Pancreas (tissue), 10 donors: ENCODE measurements around the gene ADAM23. TPM values are rescaled to one million over a fixed set of nuclear protein-coding genes. Genes with fewer than 3 reads are reported as not detected.

Experiments used
- ATAC-seq, 4 donors: fragments of 200-7000 bp; cut with Tn5 transposase; one replicate each; pipeline versions ENCODE4 v1.8.0 to v1.9.1; 2020; ENCODE audit warnings: mild to moderate bottlenecking in 4 of 4, moderate library complexity in 4 of 4
- DNase-seq, 6 donors: peaks; one replicate each; pipeline ENCODE4 v3.0.0-alpha.2; 2020
- FAIRE-seq: peaks from 2 replicates; lab custom pipeline; 2012; peaks lifted over from hg19 to GRCh38; lab: Jason Lieb, UNC
- H3K27ac ChIP-seq, 4 donors: fragments of 200-600 bp; sonication (generic); 1 replicate in 3 of 4; 2 replicates in 1 of 4; pipeline versions ENCODE4 v1.5.0 to v1.8.0; 2020
- H3K27me3 ChIP-seq, 4 donors: fragments of 200-600 bp; one replicate each; pipeline ENCODE4 v1.8.0; 2021
- H3K36me3 ChIP-seq, 3 donors: fragments of 200-600 bp; sonication (generic) in 1 of 3; one replicate each; pipeline versions ENCODE4 v1.5.0 to v1.8.0; 2020 to 2021
- H3K4me1 ChIP-seq, 3 donors: fragments of 200-600 bp; one replicate each; pipeline ENCODE4 v1.8.0; 2021
- H3K4me3 ChIP-seq, 4 donors: fragments of 200-600 bp; sonication (generic) in 2 of 4; one replicate each; pipeline versions ENCODE4 v1.5.0 to v1.8.0; 2020 to 2021
- H3K9me3 ChIP-seq, 4 donors: fragments of 200-600 bp; one replicate each; pipeline ENCODE4 v1.8.0; 2021
- CTCF ChIP-seq, 4 donors: fragments of 200-600 bp; sonication (generic) in 3 of 4; IDR thresholded peaks; one replicate each; pipeline versions ENCODE4 v1.5.0 to v1.8.0; 2021; ENCODE audit warnings: antibody characterized with exemption in 4 of 4
- WGBS, 2 donors: extraction: QIAGEN DNeasy Blood & Tissue Kit; methylation state at CpG; one replicate each; pipeline ENCODE4 v1.1.7; 2013; 5-methylcytosine and 5-hydroxymethylcytosine counted together
- intact Hi-C, 3 donors: fragments of 100-400 bp; cut with DNase I; formaldehyde crosslinking; loops; one replicate each; pipeline versions ENCODE4 v1.11.1 to v1.14.2; 2022
- polyA plus RNA-seq, 2 donors: library from polyadenylated mRNA; stranded (reverse); fragments of 200-250 nt; gene quantifications; one replicate each; pipeline ENCODE4 v1.2.3, GENCODE V29; 2013
- total RNA-seq, 6 donors: library from RNA; stranded (reverse); fragmentation: NEBNext Ultra II Directional in 4 of 6; extraction: Animal tissue kit (Norgen Biotek cat#: 25700) in 4 of 6; gene quantifications; one replicate each; pipeline versions ENCODE4 v1.2.1 to v1.2.4, GENCODE V29; 2021 to 2023
- donor health status: healthy with polysubstance abuse.
- donor health status: DM: no; HTN: no; CAD: no; lungs with moderate emphysema.
- donor health status: DM: no; HTN: no; CAD: no.
- donor health status: control.
- donor health status: control.
- donor health status: Bipolar disorder and iron deficiency.
- donor health status: DM: yes; HTN: yes; CAD: no.
- donor health status: DM: no; HTN: no; CAD: no.
- donor health status: DM: no; HTN: no; CAD: no.
- donor health status: DM: yes; HTN: yes; CAD: no.

ADAM23 gene
- total and polyA plus RNA-seq, 8 donors, result 0.11 to 0.92 (median 0.55) TPM

GRCh38 chr2:206614811-206615210 is 171.5 kb downstream of the ADAM23 start:
- 60 to 66% methylated on average over 6 of the region's 6 CpGs for whole genome bisulfite sequencing, 2 donors
- FAIRE-seq, result no peak
- intact Hi-C loops, result no loop called here
- ATAC-seq, result no peak
- no peak for TF ChIP-seq CTCF (IDR thresholded peaks at IDR 0.05)
- Histone ChIP-seq H3K36me3 (no peaks in the 10 kb centered on the region), H3K27me3 (no peaks in the 10 kb centered on the region), H3K4me3 (no peak overlapping the region), H3K9me3 (no peaks in the 10 kb centered on the region), H3K27ac (no peak overlapping the region), H3K4me1 (no peaks in the 10 kb centered on the region)
- no peak for DNase-seq

GRCh38 chr2:206615417-206616089 is 172.2 kb downstream of the ADAM23 start:
- 69 to 83% methylated on average over 7 of the region's 7 CpGs for WGBS, 2 donors
- H3K27me3 ChIP-seq, result no peaks in the 10 kb centered on the region
- ATAC-seq, result no peak
- no peak for TF ChIP-seq CTCF (IDR thresholded peaks at IDR 0.05)
- no peaks in the 10 kb centered on the region for H3K4me1 ChIP-seq
- no peak overlapping the region for H3K27ac ChIP-seq
- no peaks in the 10 kb centered on the region for H3K36me3 ChIP-seq
- no peak for DNase-seq
- no peaks in the 10 kb centered on the region for H3K9me3 ChIP-seq
- intact Hi-C loops, result no loop called here
- FAIRE-seq, result no peak
- H3K4me3 ChIP-seq, result no peak overlapping the region

GRCh38 chr2:206616151-206616550 is 172.8 kb downstream of the ADAM23 start:
- Histone ChIP-seq H3K4me1 (no peaks in the 10 kb centered on the region), H3K36me3 (no peaks in the 10 kb centered on the region), H3K27ac (no peak overlapping the region), H3K9me3 (no peaks in the 10 kb centered on the region), H3K4me3 (no peak overlapping the region), H3K27me3 (no peaks in the 10 kb centered on the region)
- no peak for TF ChIP-seq CTCF (IDR thresholded peaks at IDR 0.05)
- 25 to 43% methylated on average over 2 of the region's 2 CpGs for WGBS, 2 donors
- intact Hi-C loops, result no loop called here
- DNase-seq, result no peak
- ATAC-seq, result no peak
- FAIRE-seq, result no peak

- Histone ChIP-seq H3K9me3 (no peaks in the 10 kb centered on the region), H3K27me3 (no peaks in the 10 kb centered on the region), H3K4me1 (no peaks in the 10 kb centered on the region), H3K27ac (no peak overlapping the region), H3K36me3 (no peaks in the 10 kb centered on the region), H3K4me3 (no peak overlapping the region)
- FAIRE-seq (no peak), DNase-seq (no peak), ATAC-seq (no peak)
- 67 to 75% methylated on average over 3 of the region's 3 CpGs for WGBS, 2 donors
- intact Hi-C loops, result no loop called here
- no peak for TF ChIP-seq CTCF (IDR thresholded peaks at IDR 0.05)
Measured at GRCh38 chr2:206619011-206619410, 175.7 kb downstream of the ADAM23 start.

- Histone ChIP-seq H3K4me1 (no peaks in the 10 kb centered on the region), H3K4me3 (no peak overlapping the region), H3K27ac (no peak overlapping the region), H3K9me3 (no peaks in the 10 kb centered on the region), H3K27me3 (no peaks in the 10 kb centered on the region), H3K36me3 (no peaks in the 10 kb centered on the region)
- DNase-seq (no peak), FAIRE-seq (no peak), ATAC-seq (no peak)
- 75 to 77% methylated on average over 2 of the region's 2 CpGs for WGBS, 2 donors
- intact Hi-C loops, result no loop called here
- TF ChIP-seq CTCF (IDR thresholded peaks at IDR 0.05), result no peak
Measured at GRCh38 chr2:206626108-206626507, 182.8 kb downstream of the ADAM23 start.
